SW 1271 (cell line): ENCODE data around the gene TENM3.
"Not testable (repeated sequence)": the region's sequence is repeated elsewhere in the genome, so short reads cannot be mapped to it uniquely, and the experiment has no call there.

ENCODE experiments used
- DNase-seq, 2 experiments: peaks; one replicate each; lab custom pipeline; 2025; lab: John Stamatoyannopoulos, UW

TENM3 gene

GRCh38 chr4:182338063-182338462 lies 94.9 kb downstream of the TENM3 start:
- no peak for DNase-seq

GRCh38 chr4:182338746-182339145 lies 95.5 kb downstream of the TENM3 start:
- DNase-seq = no peak

GRCh38 chr4:182339221-182339641 lies 96.0 kb downstream of the TENM3 start:
- DNase-seq = no peak

GRCh38 chr4:182343453-182343852 lies 100.3 kb downstream of the TENM3 start:
- DNase-seq = no peak

GRCh38 chr4:182344968-182345367 lies 101.8 kb downstream of the TENM3 start:
- DNase-seq = no peak

GRCh38 chr4:182346250-182346649 lies 103.0 kb downstream of the TENM3 start:
- DNase-seq = no peak

- DNase-seq = no peak
These were observed 103.6 kb downstream of the TENM3 start for GRCh38 chr4:182346675-182347375.

- DNase-seq = no peak
These were observed 105.7 kb downstream of the TENM3 start for GRCh38 chr4:182348779-182349326.

GRCh38 chr4:182350041-182350440 lies 106.8 kb downstream of the TENM3 start:
- no peak for DNase-seq

GRCh38 chr4:182351485-182351884 lies 108.3 kb downstream of the TENM3 start:
- DNase-seq = no peak

GRCh38 chr4:182354106-182354505 lies 110.9 kb downstream of the TENM3 start:
- no peak for DNase-seq

- DNase-seq = no peak
These were observed 111.7 kb downstream of the TENM3 start for GRCh38 chr4:182354867-182355266.

- DNase-seq = no peak
These were observed 124.0 kb downstream of the TENM3 start for GRCh38 chr4:182367153-182367552.

- DNase-seq = no peak
These were observed 126.0 kb downstream of the TENM3 start for GRCh38 chr4:182369211-182369610.

GRCh38 chr4:182370491-182370890 lies 127.3 kb downstream of the TENM3 start:
- no peak for DNase-seq

GRCh38 chr4:182380771-182381181 lies 137.6 kb downstream of the TENM3 start:
- no peak for DNase-seq

GRCh38 chr4:182382941-182383340 lies 139.7 kb downstream of the TENM3 start:
- DNase-seq = no peak

GRCh38 chr4:182384631-182385091 lies 141.5 kb downstream of the TENM3 start:
- DNase-seq = no peak

GRCh38 chr4:182385897-182386296 lies 142.7 kb downstream of the TENM3 start:
- no peak for DNase-seq

GRCh38 chr4:182386576-182386975 lies 143.4 kb downstream of the TENM3 start:
- DNase-seq = not testable (repeated sequence)

GRCh38 chr4:182391111-182391684 lies 148.0 kb downstream of the TENM3 start:
- DNase-seq = no peak

GRCh38 chr4:182394181-182394580 lies 151.0 kb downstream of the TENM3 start:
- no peak for DNase-seq

- DNase-seq = no peak
These were observed 156.9 kb downstream of the TENM3 start for GRCh38 chr4:182400081-182400480.
